Vagina (tissue), 2 donors: ENCODE measurements around the gene FAM114A2.

ENCODE experiments used
- CTCF ChIP-seq, 3 experiments: fragments of 450-650 bp in 2 of 3; fragments of 200-600 bp in 1 of 3; sonication (generic) in 1 of 3; IDR thresholded peaks; one replicate each; pipeline ENCODE4 v1.5.1; 2017 to 2019; ENCODE audit warnings: antibody characterized with exemption in 3 of 3, mild to moderate bottlenecking in 2 of 3, moderate library complexity in 2 of 3
- POLR2A ChIP-seq, 2 donors: fragments of 450-650 bp; IDR thresholded peaks; one replicate each; pipeline ENCODE4 v1.6.1; 2017; ENCODE audit warnings: antibody characterized with exemption in 2 of 2, mild to moderate bottlenecking in 2 of 2, moderate library complexity in 2 of 2
- POLR2AphosphoS5 ChIP-seq, 2 donors: sonication (generic); formaldehyde crosslinking; IDR thresholded peaks; one replicate each; pipeline ENCODE4 v1.9.0; 2017; ENCODE audit warnings: antibody characterized with exemption in 2 of 2, mild to moderate bottlenecking in 2 of 2, low read depth in 1 of 2; ENCODE audit not compliant: insufficient read depth in 1 of 2

GRCh38 chr5:153960269-153961215, 78.2 kb downstream of the FAM114A2 start:
- TF ChIP-seq CTCF (IDR thresholded peaks at IDR 0.05) (no peak), POLR2AphosphoS5 (IDR thresholded peaks at IDR 0.05; ENCODE audit: insufficient read depth in 1 of 2, low read depth in 1 of 2) (no peak), POLR2A (IDR thresholded peaks at IDR 0.05) (no peak)
